SIG-M5 treated with dmso at 0.1 percent for 504 hours (cell line): ENCODE measurements around the gene TMEM151A.

ENCODE experiments used
- DNase-seq: peaks from one replicate; lab custom pipeline; 2025; ENCODE audit not compliant: unreplicated experiment; lab: John Stamatoyannopoulos, UW

TMEM151A gene

DNA sequence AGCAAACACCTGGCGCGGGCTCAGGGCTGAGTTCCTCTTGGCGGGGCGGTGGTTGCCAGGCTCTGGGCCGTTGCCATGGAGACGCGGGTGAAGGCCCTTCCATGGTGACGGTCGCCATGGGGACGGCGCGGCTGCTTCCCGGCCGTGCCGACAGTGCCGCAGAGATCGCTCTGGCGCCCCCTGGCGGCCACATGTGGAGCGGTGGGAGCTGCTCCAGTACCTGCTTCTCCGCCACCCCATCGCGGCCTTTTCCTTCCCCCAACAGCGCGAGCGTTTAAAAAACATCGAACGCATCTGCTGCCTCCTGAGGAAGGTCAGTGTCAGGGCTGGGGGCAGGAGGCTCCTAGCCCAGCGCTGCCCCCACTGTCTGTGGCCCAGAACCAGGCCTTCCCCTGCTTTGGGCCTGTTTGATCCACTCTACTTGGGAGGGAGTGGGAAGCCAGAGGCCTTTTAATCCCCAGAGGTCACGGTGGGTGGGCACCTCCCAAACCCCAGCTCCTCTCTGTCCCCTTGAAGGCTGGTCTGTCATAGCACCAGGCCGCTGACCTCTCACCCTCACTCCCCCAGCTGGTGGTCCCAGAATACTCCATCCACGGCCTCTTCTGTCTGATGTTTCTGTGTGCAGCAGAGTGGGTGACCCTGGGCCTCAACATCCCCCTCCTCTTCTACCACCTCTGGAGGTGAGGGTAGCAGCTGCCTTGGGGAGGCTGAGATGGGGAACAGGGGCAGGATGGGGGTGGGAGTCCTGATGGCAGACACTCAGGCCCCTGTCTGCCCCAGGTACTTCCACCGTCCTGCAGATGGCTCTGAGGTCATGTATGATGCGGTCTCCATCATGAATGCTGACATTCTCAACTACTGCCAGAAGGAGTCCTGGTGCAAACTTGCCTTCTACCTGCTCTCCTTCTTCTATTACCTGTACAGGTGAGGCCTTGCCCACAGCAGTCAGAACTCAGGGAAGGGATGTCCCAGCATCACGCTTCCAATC is 8.9 kb upstream of the TMEM151A start:
- peak; percentile 94 for DNase-seq

DNA sequence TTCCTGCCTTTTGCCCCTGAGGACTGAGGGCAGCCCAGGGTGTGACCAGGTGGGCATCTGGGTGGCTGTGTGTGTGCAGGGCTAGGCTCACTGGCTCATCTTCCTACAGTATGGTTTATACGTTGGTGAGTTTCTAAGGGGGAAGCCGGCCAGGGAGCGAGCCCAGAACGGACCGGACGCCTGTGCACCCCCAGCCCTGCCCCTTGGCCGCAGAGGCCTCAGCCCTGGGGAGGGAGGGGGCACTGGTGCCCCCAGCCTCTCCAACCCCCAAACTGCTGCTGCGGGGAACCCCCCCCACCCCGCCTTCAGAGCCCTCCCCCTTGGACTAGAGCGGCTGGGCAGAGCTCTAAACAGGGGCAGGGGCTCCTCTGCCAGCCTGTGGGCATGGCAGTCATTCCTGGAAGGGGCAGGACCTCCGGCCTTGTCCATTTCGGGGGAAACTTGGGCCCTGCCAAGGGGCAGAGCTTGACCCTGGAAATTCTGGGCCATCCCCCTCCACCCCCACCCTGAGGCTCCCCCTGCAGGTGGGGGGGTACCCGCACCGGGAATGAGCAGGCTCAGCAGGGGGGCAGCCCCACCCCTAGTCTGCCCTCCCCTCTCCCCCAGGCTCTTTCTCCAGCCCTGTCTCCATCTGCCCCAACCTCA is 8.1 kb upstream of the TMEM151A start:
- DNase-seq, result no peak

- no peak for DNase-seq
These were observed 7.1 kb upstream of the TMEM151A start for GRCh38 chr11:66284526-66285078.

DNA sequence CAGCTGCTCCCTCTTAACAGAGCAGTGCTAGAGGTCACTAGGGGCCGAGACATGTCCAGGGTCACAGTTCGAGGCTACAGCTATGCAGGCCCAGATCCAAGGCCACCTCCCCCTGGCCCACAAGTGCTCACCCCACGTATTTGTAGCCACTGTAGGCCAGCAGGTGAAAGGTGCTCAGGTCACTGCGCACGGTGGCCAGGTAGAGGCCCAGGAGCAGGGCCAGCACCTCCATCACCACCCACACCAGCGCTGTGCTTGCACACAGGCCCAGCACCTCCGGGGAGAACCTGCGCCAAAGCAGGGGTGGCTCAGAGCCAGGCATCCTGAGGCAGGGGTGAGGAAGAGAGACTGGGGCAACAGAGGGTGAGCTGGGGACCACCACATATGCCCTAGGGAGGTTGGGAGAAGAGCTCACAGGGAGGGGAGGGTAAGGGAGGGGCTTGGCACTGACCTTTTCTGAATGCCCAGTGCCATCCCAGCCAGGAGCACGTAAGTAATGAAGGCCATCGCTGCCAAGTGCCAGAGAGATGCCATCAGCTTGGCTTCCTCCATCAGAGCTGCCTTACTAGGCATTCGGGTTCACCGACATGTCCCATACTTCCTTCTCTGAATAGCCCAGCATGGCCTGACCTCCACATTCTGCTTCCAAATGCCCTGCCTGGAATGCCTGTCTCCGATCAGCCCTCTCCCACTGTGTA is 6.3 kb upstream of the TMEM151A start:
- DNase-seq, result no peak

GRCh38 chr11:66286699-66287098 is 5.0 kb upstream of the TMEM151A start:
- no peak for DNase-seq

DNA sequence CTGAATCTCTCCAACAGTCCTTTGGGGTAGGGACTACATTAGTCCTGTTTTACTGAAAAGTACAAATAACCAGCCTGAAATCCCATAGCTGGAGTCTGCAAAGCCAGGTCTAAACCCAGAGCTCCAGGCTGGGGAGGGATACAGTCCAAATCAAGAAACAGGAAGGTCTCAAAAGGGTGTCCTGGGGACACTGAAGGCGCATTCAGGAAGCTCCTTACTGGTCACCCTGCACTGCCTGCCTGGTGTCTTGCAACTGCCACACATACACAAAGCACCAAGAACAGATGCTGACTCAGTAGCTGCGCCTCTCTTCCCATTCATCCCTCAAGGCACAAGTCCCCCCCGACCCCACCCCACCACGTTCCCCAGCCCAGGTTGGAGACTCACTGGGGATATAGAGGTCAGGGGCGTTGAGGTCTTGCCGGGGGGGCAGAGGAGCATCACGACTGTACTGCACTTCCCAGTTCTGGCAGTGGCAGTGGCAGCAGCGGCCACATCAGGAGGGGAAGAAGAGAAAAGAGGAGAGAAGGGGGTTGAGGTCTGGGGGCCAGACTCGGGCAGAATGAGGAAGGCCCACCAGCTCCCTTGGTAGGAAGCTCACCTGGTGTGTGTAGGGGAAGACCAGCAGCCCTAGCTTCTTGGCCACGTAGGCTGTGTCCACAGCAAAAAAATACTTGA is 4.3 kb upstream of the TMEM151A start:
- no peak for DNase-seq

- no peak for DNase-seq
These were observed 3.6 kb upstream of the TMEM151A start for GRCh38 chr11:66287889-66288670.

GRCh38 chr11:66288671-66289547 is 2.8 kb upstream of the TMEM151A start, which contains the start of gene YIF1A:
Gene YIF1A (minus strand): TSS chr11:66289143. CDS start chr11:66288985, 158 bp downstream.
- DNase-seq, result peak; percentile 99

DNA sequence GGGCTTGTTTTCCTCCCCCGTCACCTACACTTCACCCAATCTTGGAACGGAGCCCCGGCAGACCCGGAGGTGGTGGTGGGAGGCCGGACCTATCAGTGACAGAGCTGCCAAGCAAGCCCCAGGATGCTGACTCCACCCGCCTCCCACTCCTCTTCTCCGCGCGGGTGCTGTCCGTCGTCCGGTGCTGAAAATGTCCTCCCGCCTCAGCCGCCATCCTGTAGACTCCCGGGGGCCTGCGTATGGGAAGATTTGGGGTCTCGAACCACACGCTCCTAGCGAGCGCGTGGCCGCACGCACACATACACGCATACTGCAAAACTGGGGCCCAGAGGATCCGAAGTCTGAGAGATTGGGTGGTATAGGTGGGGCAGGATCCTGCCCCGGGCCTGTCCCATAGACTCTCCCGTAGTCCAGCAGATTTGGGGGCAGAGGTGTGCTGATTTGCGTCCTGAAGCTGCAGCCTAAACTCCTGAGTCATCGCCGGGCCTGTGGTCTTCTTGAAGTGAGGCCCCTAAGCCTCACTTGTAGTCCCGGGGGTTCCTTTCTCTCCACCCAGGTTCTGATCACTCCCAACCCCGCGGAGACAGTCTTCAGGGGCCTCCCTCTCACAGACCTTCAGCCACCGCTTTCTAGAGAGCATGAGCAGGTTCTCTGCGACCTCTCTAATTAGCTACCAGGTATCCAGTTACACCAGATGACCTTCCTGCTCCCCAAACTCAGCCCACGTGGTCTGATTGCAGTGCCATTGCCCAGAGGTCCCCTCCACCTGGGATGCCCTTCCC is 2.0 kb upstream of the TMEM151A start:
- DNase-seq, result peak; percentile 79

- no peak for DNase-seq
These were observed 1.4 kb upstream of the TMEM151A start for GRCh38 chr11:66290330-66290621.

GRCh38 chr11:66291303-66291705 is 390 bp upstream of the TMEM151A start:
- DNase-seq, result no peak

GRCh38 chr11:66292543-66293332 is 1.0 kb downstream of the TMEM151A start:
- DNase-seq, result no peak

GRCh38 chr11:66293352-66293751 is 1.7 kb downstream of the TMEM151A start:
- no peak for DNase-seq

- DNase-seq, result no peak
These were observed 2.3 kb downstream of the TMEM151A start for GRCh38 chr11:66293777-66294625.

GRCh38 chr11:66294626-66295620 is 3.2 kb downstream of the TMEM151A start:
- no peak for DNase-seq
